H1 (cell line): Measurements from ENCODE around the gene SMIM7. TPM values are rescaled to one million over a fixed set of nuclear protein-coding genes. Genes with fewer than 3 reads are reported as not detected.

Experiments
- CTCF ChIA-PET: fragments of 300-600 bp; sonication (Branson Sonifier 250); formaldehyde crosslinking; loops from one replicate; lab custom pipeline; 2021; ENCODE audit not compliant: partially characterized antibody; lab: Charles Lee
- POLR2A ChIA-PET: fragments of 300-600 bp; sonication (Branson Sonifier 250); formaldehyde crosslinking; loops from one replicate; lab custom pipeline; 2021; ENCODE audit warnings: inconsistent platforms; ENCODE audit not compliant: partially characterized antibody; lab: Charles Lee
- DNase-seq, 2 experiments: peaks; one replicate each; pipeline versions ENCODE4 v3.0.0 to v3.0.0-alpha.2; 2010 to 2022; ENCODE audit warnings: low spot score in 2 of 2, low read depth in 1 of 2, mixed read lengths in 1 of 2
- FAIRE-seq: peaks from 2 replicates; lab custom pipeline; 2011; peaks lifted over from hg19 to GRCh38; lab: Jason Lieb, UNC
- H2AFZ ChIP-seq: 2 replicates; pipeline ENCODE4 v1.8.1; 2012; ENCODE audit warnings: low read length, inconsistent platforms
- H2AK5ac ChIP-seq: 2 replicates; pipeline ENCODE4 v1.6.1; 2013; ENCODE audit warnings: low read depth, low read length
- H2BK120ac ChIP-seq: replicated peaks from 2 replicates; pipeline ENCODE3; 2013; ENCODE audit warnings: low read depth, low read length, inconsistent platforms
- H2BK12ac ChIP-seq: 2 replicates; pipeline ENCODE4 v1.6.1; 2013; ENCODE audit warnings: low read depth, low read length
- H2BK15ac ChIP-seq: 2 replicates; pipeline ENCODE4 v1.6.1; 2013; ENCODE audit warnings: low read length
- H2BK20ac ChIP-seq: 2 replicates; pipeline ENCODE4 v1.6.1; 2013; ENCODE audit warnings: low read length
- H2BK5ac ChIP-seq: 2 replicates; pipeline ENCODE4 v1.6.1; 2013; ENCODE audit warnings: low read depth, low read length
- H3K14ac ChIP-seq: 2 replicates; pipeline ENCODE4 v1.6.1; 2013; ENCODE audit warnings: inconsistent platforms; ENCODE audit not compliant: insufficient read length
- H3K18ac ChIP-seq: 2 replicates; pipeline ENCODE4 v1.6.1; 2013; ENCODE audit warnings: low read length; ENCODE audit errors: extremely low read depth
- H3K23ac ChIP-seq: 2 replicates; pipeline ENCODE4 v1.6.1; 2013; ENCODE audit warnings: inconsistent platforms; ENCODE audit not compliant: insufficient read length
- H3K23me2 ChIP-seq: 2 replicates; pipeline ENCODE4 v1.6.1; 2013; ENCODE audit warnings: low read depth, low read length
- H3K27ac ChIP-seq: 2 replicates; pipeline ENCODE4 v1.6.1; 2011; ENCODE audit warnings: low read depth, low read length, inconsistent platforms
- H3K27me3 ChIP-seq, 4 experiments: replicated peaks in 1 of 4; 1 replicate in 1 of 4; 2 replicates in 3 of 4; pipeline versions ENCODE4 v1.6.1 to v1.8.1; 2011 to 2013; ENCODE audit warnings: low read length in 3 of 4, mild to moderate bottlenecking in 3 of 4, inconsistent platforms in 2 of 4, mixed read lengths in 2 of 4, moderate library complexity in 1 of 4; ENCODE audit not compliant: control insufficient read depth in 3 of 4, insufficient read depth in 3 of 4; ENCODE audit errors: extremely low read depth in 1 of 4
- H3K36me3 ChIP-seq, 4 experiments: 2 replicates each; pipeline versions ENCODE4 v1.6.1 to v1.8.1; 2011 to 2013; ENCODE audit warnings: mild to moderate bottlenecking in 4 of 4, low read length in 3 of 4, moderate library complexity in 2 of 4, control low read depth in 1 of 4, inconsistent platforms in 1 of 4; ENCODE audit not compliant: insufficient read depth in 4 of 4, control insufficient read depth in 2 of 4
- H3K4ac ChIP-seq: replicated peaks from 2 replicates; pipeline ENCODE3; 2013; ENCODE audit warnings: low read length, low read depth, mixed read lengths, inconsistent platforms; ENCODE audit not compliant: insufficient read length
- H3K4me1 ChIP-seq, 4 experiments: replicated peaks in 1 of 4; 1 replicate in 1 of 4; 2 replicates in 3 of 4; pipeline versions ENCODE4 v1.6.1 to v1.8.1; 2011 to 2013; ENCODE audit warnings: low read length in 3 of 4, inconsistent platforms in 2 of 4, mixed read lengths in 1 of 4; ENCODE audit not compliant: insufficient read depth in 4 of 4, control insufficient read depth in 3 of 4
- H3K4me2 ChIP-seq, 2 experiments: 2 replicates each; pipeline versions ENCODE4 v1.6.1 to v1.8.1; 2011 to 2013; ENCODE audit warnings: low read depth in 2 of 2, low read length in 2 of 2, control low read depth in 1 of 2, inconsistent platforms in 1 of 2, mild to moderate bottlenecking in 1 of 2; ENCODE audit not compliant: insufficient read depth in 1 of 2
- H3K4me3 ChIP-seq, 4 experiments: fragments of 200-600, 300-600 bp in 1 of 4; sonication (generic), shearing (Covaris generic), sonication (Bioruptor Twin) in 1 of 4; 2 replicates each; pipeline versions ENCODE4 v1.5.1 to v1.8.1; 2011 to 2016; ENCODE audit warnings: low read length in 4 of 4, low read depth in 3 of 4, control low read depth in 2 of 4, inconsistent platforms in 2 of 4, mild to moderate bottlenecking in 2 of 4, mixed read lengths in 1 of 4, moderate library complexity in 1 of 4; ENCODE audit not compliant: insufficient read depth in 2 of 4; ENCODE audit errors: extremely low read depth in 1 of 4
- H3K56ac ChIP-seq: replicated peaks from 2 replicates; pipeline ENCODE3; 2013; ENCODE audit warnings: low read depth, mild to moderate bottlenecking, mixed read lengths, low read length, inconsistent platforms; ENCODE audit not compliant: insufficient read length
- H3K79me1 ChIP-seq: 2 replicates; pipeline ENCODE4 v1.6.1; 2013; ENCODE audit warnings: low read depth, low read length, control low read depth
- H3K79me2 ChIP-seq, 2 experiments: 2 replicates each; pipeline versions ENCODE4 v1.6.1 to v1.8.1; 2012 to 2013; ENCODE audit warnings: low read length in 2 of 2, mild to moderate bottlenecking in 2 of 2, inconsistent platforms in 1 of 2; ENCODE audit not compliant: insufficient read depth in 2 of 2, control insufficient read depth in 1 of 2
- H3K9ac ChIP-seq, 4 experiments: replicated peaks in 1 of 4; 1 replicate in 1 of 4; 2 replicates in 3 of 4; pipeline versions ENCODE4 v1.6.1 to v1.8.1; 2011 to 2013; ENCODE audit warnings: low read depth in 3 of 4, low read length in 3 of 4, control low read depth in 2 of 4, mild to moderate bottlenecking in 2 of 4, moderate library complexity in 2 of 4, inconsistent platforms in 1 of 4; ENCODE audit errors: extremely low read depth in 1 of 4
- H3K9me3 ChIP-seq, 2 experiments: 2 replicates each; pipeline versions ENCODE4 v1.6.1 to v1.8.1; 2012 to 2013; ENCODE audit warnings: mild to moderate bottlenecking in 2 of 2, moderate library complexity in 2 of 2, control low read depth in 1 of 2, inconsistent platforms in 1 of 2, low read depth in 1 of 2, low read length in 1 of 2, mixed read lengths in 1 of 2; ENCODE audit not compliant: insufficient read depth in 2 of 2
- H4K20me1 ChIP-seq, 2 experiments: replicated peaks in 1 of 2; 2 replicates each; pipeline versions ENCODE3 to v1.8.1; 2011 to 2013; ENCODE audit warnings: inconsistent platforms in 2 of 2, low read length in 2 of 2, mild to moderate bottlenecking in 1 of 2; ENCODE audit not compliant: insufficient read depth in 2 of 2, control insufficient read depth in 1 of 2
- H4K5ac ChIP-seq: 2 replicates; pipeline ENCODE4 v1.6.1; 2013; ENCODE audit warnings: low read length, low read depth, mixed read lengths, inconsistent platforms; ENCODE audit not compliant: insufficient read length
- H4K8ac ChIP-seq: 2 replicates; pipeline ENCODE4 v1.8.0; 2013; ENCODE audit warnings: mild to moderate bottlenecking, moderate library complexity, low read length, inconsistent platforms; ENCODE audit not compliant: insufficient read depth; ENCODE audit errors: extremely low read depth
- H4K91ac ChIP-seq: replicated peaks from 2 replicates; pipeline ENCODE3; 2013; ENCODE audit warnings: low read length, mixed read lengths, inconsistent platforms; ENCODE audit not compliant: insufficient read length
- JUN ChIP-seq: IDR thresholded peaks from 2 replicates; pipeline ENCODE4 v1.6.1; 2011; ENCODE audit warnings: low read depth, mild to moderate bottlenecking, improper control_type of control experiment, low read length
- WGBS, 2 experiments: shearing (Covaris generic) in 1 of 2; methylation state at CpG; one replicate each; pipeline versions ENCODE4 v1.1.6 to v1.1.7; 2013 to 2015; ENCODE audit warnings: low lambda C conversion rate in 2 of 2, mixed read lengths in 2 of 2, inconsistent platforms in 1 of 2, low coverage in 1 of 2, missing lambda C conversion rate in 1 of 2; ENCODE audit not compliant: insufficient replicate concordance in 2 of 2, insufficient coverage in 1 of 2, insufficient read length in 1 of 2; ENCODE audit errors: extremely low coverage in 1 of 2, missing lambda C conversion rate in 1 of 2; 5-methylcytosine and 5-hydroxymethylcytosine counted together
- polyA plus RNA-seq, 7 experiments: library from polyadenylated mRNA; depleted of rRNA in 3 of 7; stranded (reverse) in 5 of 7; unstranded in 2 of 7; fragments of >200 nt in 5 of 7; fragments of 200-250 nt in 2 of 7; gene quantifications; 1 replicate in 5 of 7; 2 replicates in 1 of 7; 4 replicates in 1 of 7; pipeline versions ENCODE4 v1.2.1 to v1.2.3, GENCODE V29; 2011 to 2013; ENCODE audit warnings: missing spikeins in 2 of 7, mixed read lengths in 2 of 7
- total RNA-seq: library from RNA; stranded (reverse); fragmentation: NEBNext Ultra II Directional; extraction: Animal tissue kit (Norgen Biotek cat#: 25700); gene quantifications from 2 replicates; pipeline ENCODE4 v1.2.1, GENCODE V29; 2021

Gene SMIM7
- total and polyA plus RNA-seq, 2 of the 8 experiments (the other 6 are each of a cell fraction or from before 2014, with no cell fraction given), result 55.5 to 67.5 TPM

DNA sequence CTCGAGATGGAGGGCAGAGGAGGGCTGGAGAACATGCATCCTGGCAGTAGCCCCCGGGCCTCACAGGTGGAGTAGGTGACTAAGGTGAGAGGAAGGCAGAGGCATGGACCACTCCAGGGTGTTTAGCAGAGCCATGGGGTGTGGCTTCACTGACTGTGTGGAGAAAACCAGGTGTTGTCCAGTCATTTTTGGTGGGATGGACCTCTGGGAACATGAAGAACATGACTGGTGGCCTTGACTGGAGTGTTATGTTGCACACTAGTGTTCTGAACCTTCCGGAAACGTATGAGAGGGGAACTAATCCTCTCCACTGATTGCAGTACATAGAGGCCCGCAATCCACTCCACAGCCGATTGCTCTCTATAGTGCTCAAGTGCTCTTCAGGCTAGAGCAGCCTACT, 48.8 kb downstream of the SMIM7 start:
- WGBS, 2 experiments, result 90% methylated on average over 6 of the region's 6 CpGs; no CpG with 5 or more reads in 1 of the 2 experiments
- POLR2A ChIA-PET, result interaction anchor here (1.9 kb wide), 1 partner anchor 11 kb away, joined by 5 read pairs; no protein-coding TSS in a partner anchor

More for the DNA sequence above, 48.8 kb downstream of the SMIM7 start:
- Histone ChIP-seq H4K5ac (no peak overlapping the region), H3K23ac (no peak overlapping the region), H3K36me3 (no peaks in the 10 kb centered on the region), H3K27me3 (no peaks in the 10 kb centered on the region), H3K27ac (no peak overlapping the region), H2AFZ (no peak overlapping the region), H4K91ac (no peak overlapping the region), H3K4ac (no peak overlapping the region), H3K18ac (no peak overlapping the region), H4K20me1 (peaks cover 13 to 31% of the 10 kb centered on the region in 2 experiments), H3K9ac (no peak overlapping the region), H3K79me1 (peaks cover 40% of the 10 kb centered on the region), H2BK15ac (no peak overlapping the region), H2BK120ac (no peak overlapping the region), H2AK5ac (no peak overlapping the region), H3K4me3 (no peak overlapping the region), H3K4me2 (no peak overlapping the region), H3K56ac (no peak overlapping the region)
- no peak for FAIRE-seq
- CTCF ChIA-PET, result no interaction called here
- TF ChIP-seq JUN, result no peak
- TF ChIP-seq, all 59 proteins: peak for 0
- Histone ChIP-seq H3K23me2 (no peaks in the 10 kb centered on the region), H3K14ac (no peak overlapping the region), H3K9me3 (no peaks in the 10 kb centered on the region), H3K79me2 (peaks cover 0 to 87% of the 10 kb centered on the region in 2 experiments; a peak in 2 of 4 replicates), H2BK12ac (no peak overlapping the region), H2BK5ac (no peak overlapping the region), H4K8ac (no peak overlapping the region), H3K4me1 (0 out of 7 replicates have a peak, but pooled peaks cover 0 to 2% (median 0%) of the 10 kb centered on the region in 4 experiments), H2BK20ac (no peak overlapping the region)
- DNase-seq, result no peak
